Cerebellar cortex (tissue), 1 donor: ENCODE results near the gene FOXP1.
"Not testable (repeated sequence)": the region's sequence is repeated elsewhere in the genome, so short reads cannot be mapped to it uniquely, and the experiment has no call there.

Source experiments
- DNase-seq: peaks from one replicate; pipeline ENCODE4 v3.0.0-alpha.2; 2015; ENCODE audit warnings: low spot score

The FOXP1 gene

DNA sequence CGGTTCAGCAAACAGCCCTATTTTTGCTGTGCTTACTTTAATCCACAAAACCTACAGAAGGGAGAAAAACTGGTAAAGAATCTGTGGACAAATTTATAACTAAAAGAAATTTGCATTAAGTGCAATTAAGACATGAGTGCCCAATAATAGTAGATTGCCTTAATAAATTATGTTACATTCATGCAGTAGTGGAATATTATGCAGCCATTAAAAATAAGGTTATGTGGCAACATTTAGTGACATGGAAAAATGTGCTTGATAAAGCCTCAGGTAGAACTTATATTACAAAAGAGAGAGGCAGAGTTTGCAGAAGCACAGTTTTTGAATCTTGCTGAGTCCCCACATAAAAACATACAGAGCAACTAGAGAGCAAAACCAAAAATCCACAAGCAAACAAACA, 253.0 kb downstream of the FOXP1 start:
- no peak for DNase-seq

GRCh38 chr3:71329817-71330216, 253.7 kb downstream of the FOXP1 start:
- DNase-seq: no peak

GRCh38 chr3:71328926-71329325, 254.6 kb downstream of the FOXP1 start:
- DNase-seq: no peak

DNA sequence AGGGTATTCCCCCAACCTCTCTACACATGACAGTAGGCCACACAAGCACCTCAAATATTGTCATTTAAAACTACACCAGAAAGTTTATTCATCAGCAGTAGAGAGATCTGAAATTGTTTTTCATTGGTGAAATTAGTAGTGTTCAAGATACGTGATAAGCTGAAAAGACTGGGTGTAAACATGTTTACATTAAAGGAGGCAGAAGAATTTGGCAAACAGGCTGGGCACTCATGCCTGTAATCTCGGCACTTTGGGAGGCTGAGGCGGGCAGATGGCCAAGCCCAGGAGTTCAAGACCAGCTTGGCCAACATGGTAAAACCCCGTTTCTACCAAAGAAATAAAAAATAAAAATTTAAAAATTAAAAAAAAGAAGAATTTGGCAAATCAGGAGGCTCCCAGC, 255.6 kb downstream of the FOXP1 start:
- no peak for DNase-seq

DNA sequence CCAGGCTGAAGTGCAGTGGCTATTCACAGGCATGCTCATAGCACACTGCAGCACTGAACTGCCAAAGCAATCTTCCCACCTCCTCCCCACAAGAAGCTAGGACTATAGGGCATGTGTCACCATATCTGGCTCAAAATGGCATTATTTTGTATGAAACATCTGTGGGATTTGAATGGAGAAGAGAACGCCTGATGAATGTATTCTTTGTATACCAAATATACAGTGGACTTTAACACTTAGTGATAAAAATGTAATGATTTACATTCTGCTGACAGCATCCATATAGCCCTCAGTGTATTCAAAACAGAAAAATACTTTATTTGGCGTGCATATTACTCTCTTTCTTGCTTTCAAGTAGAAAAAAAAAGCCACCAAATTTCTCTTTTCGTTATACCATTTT, 257.8 kb downstream of the FOXP1 start:
- DNase-seq: no peak

GRCh38 chr3:71324224-71324623, 259.3 kb downstream of the FOXP1 start:
- DNase-seq: not testable (repeated sequence)

- DNase-seq: no peak
Measured at GRCh38 chr3:71323558-71323957, 260.0 kb downstream of the FOXP1 start.

GRCh38 chr3:71322154-71322553, 261.4 kb downstream of the FOXP1 start:
- no peak for DNase-seq

DNA sequence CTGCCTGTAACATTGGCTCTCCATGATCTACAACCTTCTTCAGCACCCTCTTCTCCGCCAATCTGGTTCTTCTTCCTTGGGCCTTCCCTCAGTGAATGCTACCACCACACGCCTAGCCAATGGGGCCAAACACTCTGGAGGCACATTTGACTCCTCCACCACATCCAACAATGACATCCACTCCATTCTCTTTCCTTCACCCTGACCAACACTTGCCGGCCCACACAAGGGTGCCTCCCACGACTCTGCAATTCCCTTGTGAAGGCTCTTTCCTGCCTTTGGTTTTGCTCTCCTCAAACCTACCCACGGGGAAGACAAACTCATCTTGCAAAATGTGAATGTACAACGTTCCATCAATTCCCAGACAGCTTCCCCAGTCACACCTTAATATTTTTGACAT, 263.8 kb downstream of the FOXP1 start:
- no peak for DNase-seq

GRCh38 chr3:71318458-71318827, 265.1 kb downstream of the FOXP1 start:
- DNase-seq: no peak

- no peak for DNase-seq
Measured at GRCh38 chr3:71317749-71318457, 265.6 kb downstream of the FOXP1 start.

GRCh38 chr3:71317140-71317539, 266.4 kb downstream of the FOXP1 start:
- DNase-seq: no peak

DNA sequence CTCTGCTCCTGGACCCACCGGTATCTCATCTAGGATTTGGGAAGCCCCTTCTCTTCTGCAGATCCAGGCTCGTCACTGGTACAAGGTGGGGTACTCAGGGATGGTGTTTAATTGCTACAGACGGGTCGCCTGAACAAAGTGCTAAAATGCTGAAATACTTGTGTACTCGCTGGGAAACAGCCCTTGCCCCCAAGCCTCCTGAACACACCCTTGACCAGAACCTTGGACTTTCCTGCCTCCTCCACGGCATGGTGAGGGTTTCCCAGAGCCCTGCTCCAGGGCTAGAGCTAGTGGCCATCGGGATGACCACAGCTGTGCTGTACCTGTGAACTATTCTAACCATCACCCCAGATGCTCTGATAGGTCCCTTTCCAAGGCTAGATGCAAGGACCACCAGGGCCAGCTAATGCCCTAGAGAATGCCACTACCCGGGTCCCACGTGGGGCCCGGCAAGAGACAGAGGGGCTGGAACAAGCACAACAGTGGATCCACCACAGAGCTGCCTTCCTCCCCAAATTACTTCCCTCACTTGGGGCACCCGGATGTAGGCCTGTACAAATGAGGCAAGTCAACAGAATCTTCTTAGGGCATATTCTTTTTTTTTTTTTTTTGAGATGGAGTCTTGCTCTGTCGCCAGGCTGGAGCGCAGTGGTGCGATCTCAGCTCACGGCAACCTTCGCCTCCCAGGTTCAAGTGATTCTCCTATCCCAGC, 267.3 kb downstream of the FOXP1 start:
- DNase-seq: no peak

GRCh38 chr3:71315431-71315830, 268.1 kb downstream of the FOXP1 start:
- DNase-seq: no peak

- no peak for DNase-seq
Measured at GRCh38 chr3:71313844-71314243, 269.7 kb downstream of the FOXP1 start.

- DNase-seq: no peak
Measured at GRCh38 chr3:71312461-71312860, 271.1 kb downstream of the FOXP1 start.

DNA sequence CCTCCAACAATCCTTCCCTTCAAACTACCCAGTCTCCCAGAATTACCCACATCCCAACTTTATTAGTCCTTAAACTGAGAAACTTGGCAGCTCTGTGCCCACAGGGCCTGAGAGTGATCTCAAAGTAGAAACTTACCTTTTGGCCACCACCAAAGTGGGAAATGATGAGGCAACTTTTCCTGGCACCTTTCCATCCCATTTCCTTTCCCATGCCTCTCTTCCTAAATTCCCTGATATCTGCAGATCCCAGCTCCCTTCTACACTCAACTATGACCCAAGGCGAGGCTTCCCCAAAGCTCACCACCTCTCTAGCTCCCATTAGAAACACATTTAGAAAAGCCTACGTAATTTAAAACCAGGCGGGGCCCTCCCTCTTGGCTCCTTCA, 271.9 kb downstream of the FOXP1 start:
- DNase-seq: no peak

GRCh38 chr3:71310980-71311660, 272.4 kb downstream of the FOXP1 start:
- DNase-seq: no peak

DNA sequence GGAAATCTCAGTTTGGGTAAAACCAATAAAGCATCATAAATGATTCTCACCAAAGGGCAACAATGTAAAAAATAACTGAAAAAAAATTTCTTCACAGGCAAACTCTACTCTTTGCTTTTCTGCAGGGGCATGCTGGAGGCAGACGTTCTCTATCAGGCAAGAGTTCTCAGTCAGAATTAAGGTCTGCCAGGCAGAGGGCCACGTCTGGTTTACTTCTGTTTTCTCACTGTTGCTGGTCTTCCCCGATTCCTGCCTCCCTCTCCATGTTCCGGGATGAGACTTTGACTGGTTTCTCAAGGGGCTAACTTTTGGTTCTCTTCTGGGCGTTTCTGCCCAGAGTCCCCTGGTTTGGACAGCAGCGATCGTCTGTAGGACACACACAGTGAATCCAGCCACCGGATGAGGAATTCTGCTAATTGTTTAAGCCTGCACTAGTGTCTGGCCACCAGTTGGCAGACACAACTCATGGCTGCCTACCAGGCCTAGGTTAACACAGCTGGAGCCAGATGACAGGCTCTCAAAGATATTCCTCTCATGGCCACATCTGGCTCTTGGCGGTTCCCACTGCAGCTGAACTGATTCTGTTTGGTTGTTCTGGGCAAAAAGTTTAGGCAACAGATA, 273.1 kb downstream of the FOXP1 start:
- no peak for DNase-seq

DNA sequence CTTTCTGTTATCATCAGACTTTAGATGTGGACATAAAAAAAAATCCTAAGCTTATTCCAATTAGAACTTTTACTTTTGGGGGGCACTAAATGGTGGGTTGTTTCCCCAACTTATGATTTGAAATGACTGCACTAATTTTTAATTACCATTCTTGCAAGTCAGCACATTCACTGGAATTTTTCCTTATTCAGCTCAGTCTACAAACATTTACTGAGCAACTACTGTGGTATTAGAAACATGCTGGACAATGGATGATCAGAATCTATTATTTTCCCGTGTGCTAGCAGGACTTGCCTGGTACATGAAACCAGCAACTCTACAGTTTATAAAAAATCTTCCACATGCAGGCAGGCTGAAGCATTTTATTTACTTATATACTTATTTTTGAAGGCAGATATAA, 273.6 kb downstream of the FOXP1 start:
- no peak for DNase-seq

GRCh38 chr3:71309342-71309741, 274.2 kb downstream of the FOXP1 start:
- DNase-seq: no peak

DNA sequence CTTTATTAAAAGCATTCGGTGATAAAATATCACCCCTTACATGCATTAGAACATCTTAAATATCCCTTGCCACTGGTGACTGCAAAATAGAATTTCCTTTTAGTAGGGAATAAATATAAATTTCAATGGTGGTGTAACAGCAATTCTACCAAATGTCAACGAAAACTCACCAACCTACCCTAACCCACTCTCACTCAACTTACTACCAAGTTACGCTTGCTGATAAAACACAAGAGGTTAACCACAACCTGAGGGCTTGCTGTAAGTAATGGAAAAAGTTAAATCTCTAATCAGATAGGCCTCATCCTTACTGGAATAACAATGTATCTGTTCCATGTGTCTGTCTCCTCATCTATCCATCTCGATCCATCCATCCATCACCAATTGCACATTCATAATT, 274.7 kb downstream of the FOXP1 start:
- DNase-seq: no peak
